Measurements from ENCODE around the gene PICK1. TPM values are rescaled to one million over a fixed set of nuclear protein-coding genes. Genes with fewer than 3 reads are reported as not detected.

PICK1 gene
- total and polyA plus RNA-seq, 10 of the 15 experiments (the other 5 are each of a cell fraction or from before 2014, with no cell fraction given): 0.07 to 19.2 (median 10.9) TPM

DNA sequence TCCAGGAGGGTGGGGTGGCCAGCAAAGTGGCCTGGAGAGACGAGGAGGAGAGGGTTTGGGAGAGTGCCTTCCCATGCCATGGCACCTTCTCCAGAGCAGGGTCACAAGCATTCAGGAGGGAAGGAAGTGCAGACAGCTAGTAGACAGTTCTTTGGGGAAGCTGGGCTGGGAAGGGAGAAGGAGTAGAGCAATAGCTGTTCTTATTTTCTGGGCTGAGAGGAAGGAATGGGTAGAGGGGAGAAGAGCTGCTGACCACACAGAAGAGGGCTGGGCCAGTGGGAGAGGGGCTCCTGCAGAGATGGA is 14.8 kb upstream of the PICK1 start (continued):
- TF ChIP-seq PML (IDR thresholded peaks at IDR 0.05; ENCODE audit: low read length): no peak

GRCh38 chr22:38043151-38044039 is 13.8 kb upstream of the PICK1 start:
- H3K4me3 ChIP-seq: no peak overlapping the region
- no peaks in the 10 kb centered on the region for H3K9me3 ChIP-seq (replicated peaks; ENCODE audit: control insufficient read depth, insufficient read depth, low read length)
- DNase-seq (ENCODE audit: low read depth, low spot score): no peak
- H3K79me2 ChIP-seq (ENCODE audit: control insufficient read depth, insufficient read depth, low read length): no peaks in the 10 kb centered on the region
- intact Hi-C loops (cut with micrococcal nuclease; ENCODE audit: unreplicated experiment): no loop called here
- H3K27me3 ChIP-seq (replicated peaks in 1 of 2; ENCODE audit: control insufficient read depth in 2 of 2, insufficient read depth in 2 of 2, low read length in 1 of 2): no peaks in the 10 kb centered on the region
- no TSS peak for BruUV-seq (replicated peaks)
- ChIA-PET RAD21 (ENCODE audit: unreplicated experiment) (no interaction called here), SMC1A (ENCODE audit: uncharacterized antibody, unreplicated experiment) (interaction anchor here (0.9 kb wide), 1 partner anchor 9 kb away, joined by 3 read pairs; no protein-coding TSS in a partner anchor), CTCF (interaction anchor here (2.4 kb wide), 1 partner anchor 9 kb away, joined by 13 read pairs; no protein-coding TSS in a partner anchor), POLR2A (no interaction called here)
- H4K20me1 ChIP-seq (ENCODE audit: control insufficient read depth, insufficient read depth): no peaks in the 10 kb centered on the region
- no peak overlapping the region for H2AFZ ChIP-seq (ENCODE audit: control insufficient read depth, low read depth, low read length)
- no peak overlapping the region for H3K9ac ChIP-seq (ENCODE audit: control insufficient read depth, insufficient read depth, low read length)
- H3K4me1 ChIP-seq (ENCODE audit: control insufficient read depth, insufficient read depth, low read length): no peaks in the 10 kb centered on the region
- 58% methylated on average over 16 of the region's 16 CpGs for WGBS (ENCODE audit: insufficient coverage, insufficient replicate concordance, low lambda C conversion rate, missing lambda C conversion rate)
- in situ Hi-C loops (cut with MboI): no loop called here
- FAIRE-seq: no peak
- ATAC-seq: no peak
- no peak overlapping the region for H3K4me2 ChIP-seq (ENCODE audit: control insufficient read depth, insufficient read depth)
- no peak overlapping the region for H3K27ac ChIP-seq (ENCODE audit: control insufficient read depth, insufficient read depth)
- no peaks in the 10 kb centered on the region for H3K36me3 ChIP-seq (ENCODE audit: control insufficient read depth in 2 of 2, insufficient read depth in 2 of 2, low read length in 1 of 2)
- TF ChIP-seq CUX1 (IDR thresholded peaks at IDR 0.05; ENCODE audit: insufficient replicate concordance, low read depth, low read length) (no peak), CBFB (IDR thresholded peaks at IDR 0.05; ENCODE audit: low read depth) (no peak), RUNX3 (IDR thresholded peaks at IDR 0.05; ENCODE audit: low read length) (no peak), CHD1 (IDR thresholded peaks at IDR 0.05; ENCODE audit: low read depth, low read length) (no peak), SIN3A (IDR thresholded peaks at IDR 0.05; ENCODE audit: low read depth, low read length) (no peak), MEF2B (IDR thresholded peaks at IDR 0.05; ENCODE audit: partially characterized antibody, poor library complexity, severe bottlenecking) (no peak), SREBF1 (IDR thresholded peaks at IDR 0.05; ENCODE audit: low read length) (no peak), MXI1 (IDR thresholded peaks at IDR 0.05; ENCODE audit: low read depth, low read length) (no peak), IRF4 (IDR thresholded peaks at IDR 0.05; ENCODE audit: low read depth, low read length) (no peak), PKNOX1 (IDR thresholded peaks at IDR 0.05) (no peak), MYB (IDR thresholded peaks at IDR 0.05; ENCODE audit: borderline replicate concordance, low read depth, low read length) (no peak), RELB (IDR thresholded peaks at IDR 0.05; ENCODE audit: low read depth) (no peak)
- TF ChIP-seq, protein P1, sequence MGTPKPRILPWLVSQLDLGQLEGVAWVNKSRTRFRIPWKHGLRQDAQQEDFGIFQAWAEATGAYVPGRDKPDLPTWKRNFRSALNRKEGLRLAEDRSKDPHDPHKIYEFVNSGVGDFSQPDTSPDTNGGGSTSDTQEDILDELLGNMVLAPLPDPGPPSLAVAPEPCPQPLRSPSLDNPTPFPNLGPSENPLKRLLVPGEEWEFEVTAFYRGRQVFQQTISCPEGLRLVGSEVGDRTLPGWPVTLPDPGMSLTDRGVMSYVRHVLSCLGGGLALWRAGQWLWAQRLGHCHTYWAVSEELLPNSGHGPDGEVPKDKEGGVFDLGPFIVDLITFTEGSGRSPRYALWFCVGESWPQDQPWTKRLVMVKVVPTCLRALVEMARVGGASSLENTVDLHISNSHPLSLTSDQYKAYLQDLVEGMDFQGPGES (IDR thresholded peaks at IDR 0.05): no peak
